Suprapubic skin (tissue), 4 donors: ENCODE data around the gene EPB41L2. TPM values are rescaled to one million over a fixed set of nuclear protein-coding genes. Genes with fewer than 3 reads are reported as not detected.
"Not testable (repeated sequence)": the region's sequence is repeated elsewhere in the genome, so short reads cannot be mapped to it uniquely, and the experiment has no call there.

Experiments used
- DNase-seq, 2 donors: peaks; one replicate each; pipeline ENCODE4 v3.0.0-alpha.2; 2019; ENCODE audit warnings: low spot score in 2 of 2
- H3K27ac ChIP-seq: fragments of 200-600 bp; sonication (generic); one replicate; pipeline ENCODE4 v1.5.1; 2019
- H3K27me3 ChIP-seq: fragments of 200-600 bp; sonication (generic); one replicate; pipeline ENCODE4 v1.5.1; 2019
- H3K36me3 ChIP-seq: fragments of 200-600 bp; sonication (generic); one replicate; pipeline ENCODE4 v1.5.1; 2019
- H3K4me1 ChIP-seq: fragments of 200-600 bp; sonication (generic); one replicate; pipeline ENCODE4 v1.5.1; 2019
- H3K4me3 ChIP-seq: fragments of 200-600 bp; sonication (generic); one replicate; pipeline ENCODE4 v1.5.1; 2019; ENCODE audit warnings: mild to moderate bottlenecking
- H3K9me3 ChIP-seq: fragments of 200-600 bp; sonication (generic); one replicate; pipeline ENCODE4 v1.5.1; 2019
- EP300 ChIP-seq: sonication (generic); formaldehyde crosslinking; IDR thresholded peaks from one replicate; pipeline ENCODE4 v1.6.1; 2017; ENCODE audit warnings: antibody characterized with exemption
- POLR2A ChIP-seq, 2 donors: fragments of 450-650 bp; IDR thresholded peaks; one replicate each; pipeline ENCODE4 v1.6.1; 2017; ENCODE audit warnings: antibody characterized with exemption in 2 of 2, mild to moderate bottlenecking in 2 of 2, moderate library complexity in 2 of 2
- POLR2AphosphoS5 ChIP-seq, 3 donors: sonication (generic); formaldehyde crosslinking; IDR thresholded peaks; one replicate each; pipeline ENCODE4 v1.6.1; 2017; ENCODE audit warnings: antibody characterized with exemption in 3 of 3
- WGBS: methylation state at CpG from one replicate; pipeline ENCODE4 v1.1.5; 2018; 5-methylcytosine and 5-hydroxymethylcytosine counted together
- total RNA-seq, 4 donors: library from RNA; depleted of rRNA; stranded (reverse); fragments of >200 nt; gene quantifications; one replicate each; pipeline ENCODE4 v1.1.0, GENCODE V29; 2016
- TF ChIP-seq, protein P1 (sequence below), 2 donors: fragments of 200-600 bp in 1 of 2; fragments of 450-650 bp in 1 of 2; sonication (generic) in 1 of 2; IDR thresholded peaks; one replicate each; pipeline ENCODE4 v1.5.1; 2016 to 2019; ENCODE audit warnings: antibody characterized with exemption in 2 of 2, mild to moderate bottlenecking in 1 of 2, moderate library complexity in 1 of 2

The EPB41L2 gene
- total RNA-seq, 4 donors from 2014 or later = 11.4 to 26.8 (median 15.4) TPM

DNA sequence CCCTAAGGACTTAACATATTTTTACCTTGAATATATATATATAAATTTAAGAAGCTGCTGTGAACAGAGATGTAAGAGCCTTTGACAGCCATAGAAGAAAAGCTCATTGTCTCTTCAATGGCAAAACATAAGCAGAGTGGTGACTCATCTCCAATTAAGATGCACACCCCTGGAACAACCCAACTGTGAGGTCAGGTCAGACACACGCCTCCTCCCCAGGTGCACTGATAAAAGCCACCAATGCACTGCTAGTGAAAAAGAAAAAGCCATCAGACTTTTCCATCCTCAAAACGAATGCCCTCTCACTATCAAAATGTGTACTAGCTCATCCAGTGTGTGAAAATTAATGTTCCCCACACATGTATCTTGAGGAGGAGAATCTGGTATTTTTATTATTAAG is 135.7 kb downstream of the EPB41L2 start:
- Histone ChIP-seq H3K27ac (no peak overlapping the region), H3K9me3 (no peaks in the 10 kb centered on the region), H3K36me3 (no peaks in the 10 kb centered on the region), H3K27me3 (no peaks in the 10 kb centered on the region), H3K4me1 (peaks cover 4% of the 10 kb centered on the region), H3K4me3 (no peak overlapping the region)
- DNase-seq = no peak
- TF ChIP-seq POLR2A (IDR thresholded peaks at IDR 0.05) (no peak), POLR2AphosphoS5 (IDR thresholded peaks at IDR 0.05) (no peak), EP300 (no peak)
- TF ChIP-seq, protein P1, sequence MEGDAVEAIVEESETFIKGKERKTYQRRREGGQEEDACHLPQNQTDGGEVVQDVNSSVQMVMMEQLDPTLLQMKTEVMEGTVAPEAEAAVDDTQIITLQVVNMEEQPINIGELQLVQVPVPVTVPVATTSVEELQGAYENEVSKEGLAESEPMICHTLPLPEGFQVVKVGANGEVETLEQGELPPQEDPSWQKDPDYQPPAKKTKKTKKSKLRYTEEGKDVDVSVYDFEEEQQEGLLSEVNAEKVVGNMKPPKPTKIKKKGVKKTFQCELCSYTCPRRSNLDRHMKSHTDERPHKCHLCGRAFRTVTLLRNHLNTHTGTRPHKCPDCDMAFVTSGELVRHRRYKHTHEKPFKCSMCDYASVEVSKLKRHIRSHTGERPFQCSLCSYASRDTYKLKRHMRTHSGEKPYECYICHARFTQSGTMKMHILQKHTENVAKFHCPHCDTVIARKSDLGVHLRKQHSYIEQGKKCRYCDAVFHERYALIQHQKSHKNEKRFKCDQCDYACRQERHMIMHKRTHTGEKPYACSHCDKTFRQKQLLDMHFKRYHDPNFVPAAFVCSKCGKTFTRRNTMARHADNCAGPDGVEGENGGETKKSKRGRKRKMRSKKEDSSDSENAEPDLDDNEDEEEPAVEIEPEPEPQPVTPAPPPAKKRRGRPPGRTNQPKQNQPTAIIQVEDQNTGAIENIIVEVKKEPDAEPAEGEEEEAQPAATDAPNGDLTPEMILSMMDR (IDR thresholded peaks at IDR 0.05) = no peak
- 49% methylated on average over 2 of the region's 2 CpGs for WGBS

DNA sequence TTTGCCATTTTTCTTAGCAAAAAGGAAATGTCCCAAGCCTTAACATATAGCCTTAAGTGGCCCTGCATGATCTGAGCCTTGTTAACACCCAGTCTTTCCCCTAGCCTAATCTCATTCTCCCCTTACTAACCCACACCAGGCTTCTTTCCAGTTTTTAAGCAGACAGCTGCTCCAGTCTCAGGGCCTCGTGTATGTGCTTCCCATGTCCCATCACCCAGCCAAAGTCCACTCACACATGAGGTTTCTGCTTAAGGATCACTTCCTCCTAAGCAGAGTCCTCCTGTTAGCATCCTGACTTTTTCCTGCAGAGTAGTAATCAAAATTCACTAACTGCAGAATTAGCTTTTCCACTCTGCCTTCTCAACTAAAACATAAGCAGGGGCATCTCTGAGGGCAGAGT is 139.7 kb downstream of the EPB41L2 start:
- TF ChIP-seq, protein P1 (IDR thresholded peaks at IDR 0.05) = no peak
- TF ChIP-seq POLR2A (IDR thresholded peaks at IDR 0.05) (no peak), EP300 (no peak), POLR2AphosphoS5 (IDR thresholded peaks at IDR 0.05) (no peak)
- no peak for DNase-seq
- no peaks in the 10 kb centered on the region for H3K27me3 ChIP-seq
- no peak overlapping the region for H3K4me3 ChIP-seq
- WGBS = 78% methylated on average over 1 of the region's 1 CpG
- no peak overlapping the region for H3K27ac ChIP-seq
- H3K9me3 ChIP-seq = no peaks in the 10 kb centered on the region
- no peaks in the 10 kb centered on the region for H3K4me1 ChIP-seq
- H3K36me3 ChIP-seq = no peaks in the 10 kb centered on the region

DNA sequence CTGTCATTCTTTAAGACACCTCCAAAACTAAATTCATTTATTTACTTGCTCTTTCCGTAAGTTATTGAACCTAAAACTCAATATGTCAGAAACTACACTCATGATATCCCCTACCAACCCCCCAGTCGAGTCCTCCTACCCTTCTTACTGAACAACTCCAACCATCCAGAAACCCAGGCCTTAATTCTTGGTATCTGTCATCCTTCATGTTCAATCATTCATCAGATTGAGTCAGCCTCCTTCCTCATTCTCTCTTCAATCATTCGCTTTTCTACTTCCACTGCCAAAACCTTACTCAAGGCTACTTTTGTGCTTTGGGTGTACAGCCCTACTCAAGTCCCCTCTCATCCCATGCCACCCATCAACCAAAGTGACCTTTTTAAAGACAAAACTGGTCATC is 140.1 kb downstream of the EPB41L2 start:
- H3K4me3 ChIP-seq = no peak overlapping the region
- H3K4me1 ChIP-seq = no peaks in the 10 kb centered on the region
- H3K27me3 ChIP-seq = no peaks in the 10 kb centered on the region
- TF ChIP-seq, protein P1 (IDR thresholded peaks at IDR 0.05) = no peak
- no peak for TF ChIP-seq POLR2A (IDR thresholded peaks at IDR 0.05)
- no peaks in the 10 kb centered on the region for H3K36me3 ChIP-seq
- no peaks in the 10 kb centered on the region for H3K9me3 ChIP-seq
- 95% methylated on average over 3 of the region's 3 CpGs for WGBS
- no peak for DNase-seq
- H3K27ac ChIP-seq = no peak overlapping the region

DNA sequence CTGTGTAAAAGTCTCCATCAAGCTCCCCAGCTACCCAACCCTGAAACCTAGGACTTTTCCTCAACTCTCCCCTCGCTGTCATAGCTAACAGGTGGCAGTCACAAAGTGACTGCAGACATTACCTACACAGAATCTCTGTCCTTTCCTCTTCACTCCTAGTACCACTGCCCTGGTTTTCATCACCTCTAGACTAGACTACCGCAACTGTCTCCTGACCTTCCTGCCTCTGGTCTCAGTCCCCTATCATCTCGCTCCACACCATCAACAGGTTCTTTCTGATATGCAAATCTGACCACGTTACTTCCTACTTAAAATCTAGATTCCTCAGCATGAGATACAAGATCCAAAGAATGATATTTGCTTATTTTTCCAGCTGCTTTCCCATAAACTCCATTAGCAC is 142.1 kb downstream of the EPB41L2 start:
- 70% methylated on average over 4 of the region's 4 CpGs for WGBS
- H3K4me3 ChIP-seq = no peak overlapping the region

DNA sequence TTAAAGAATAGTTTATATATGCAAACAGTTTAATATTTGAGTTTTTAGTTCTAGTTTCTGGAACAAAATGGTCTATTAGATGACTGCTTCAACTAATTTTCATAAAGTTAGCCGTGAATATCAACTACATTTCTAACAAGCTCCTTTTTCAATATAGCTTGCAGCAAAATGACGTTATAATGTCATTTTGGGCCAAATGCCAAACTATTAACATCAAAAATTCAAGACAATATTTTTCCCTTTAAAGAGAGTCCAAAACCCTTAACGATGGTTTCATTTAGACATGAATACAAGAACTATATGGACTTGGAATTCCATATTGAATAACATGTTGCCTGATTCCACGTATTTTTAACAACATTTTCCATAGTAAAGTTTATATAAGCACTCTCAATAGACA is 144.9 kb downstream of the EPB41L2 start:
- no peak for TF ChIP-seq EP300
- TF ChIP-seq, protein P1 (IDR thresholded peaks at IDR 0.05) = no peak
- Histone ChIP-seq H3K36me3 (no peaks in the 10 kb centered on the region), H3K4me1 (peaks cover under 1% of the 10 kb centered on the region), H3K27ac (no peak overlapping the region), H3K27me3 (no peaks in the 10 kb centered on the region), H3K9me3 (no peaks in the 10 kb centered on the region), H3K4me3 (no peak overlapping the region)
- no peak for DNase-seq
- WGBS = 40% methylated on average over 4 of the region's 4 CpGs

More for the DNA sequence above, 142.1 kb downstream of the EPB41L2 start:
- Histone ChIP-seq H3K27me3 (no peaks in the 10 kb centered on the region), H3K36me3 (no peaks in the 10 kb centered on the region), H3K9me3 (no peaks in the 10 kb centered on the region), H3K4me1 (no peaks in the 10 kb centered on the region), H3K27ac (no peak overlapping the region)
- no peak for DNase-seq
- TF ChIP-seq EP300 (no peak), POLR2A (IDR thresholded peaks at IDR 0.05) (no peak), POLR2AphosphoS5 (IDR thresholded peaks at IDR 0.05) (no peak)
- TF ChIP-seq, protein P1 (IDR thresholded peaks at IDR 0.05) = no peak

DNA sequence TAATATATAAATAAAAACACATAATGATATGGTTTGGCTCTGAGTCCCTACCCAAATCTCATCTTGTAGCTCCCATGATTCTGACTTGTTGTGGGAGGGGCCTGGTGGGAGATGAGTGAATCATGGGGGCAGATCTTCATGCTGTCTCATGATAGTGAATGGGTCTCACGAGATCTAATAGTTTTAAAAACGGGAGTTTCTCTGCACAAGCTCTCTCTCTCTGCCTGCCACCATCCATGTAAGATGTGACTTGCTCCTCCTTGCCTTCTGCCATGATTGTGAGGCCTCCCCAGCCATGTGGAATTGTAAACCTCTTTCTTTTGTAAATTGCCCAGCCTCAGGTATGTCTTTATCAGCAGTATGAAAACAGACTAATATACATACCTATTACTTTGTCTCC is 147.4 kb downstream of the EPB41L2 start:
- H3K36me3 ChIP-seq, H3K4me1 ChIP-seq, H3K4me3 ChIP-seq, DNase-seq, H3K27ac ChIP-seq, H3K9me3 ChIP-seq, H3K27me3 ChIP-seq: not testable (repeated sequence)
- WGBS = 91% methylated on average over 2 of the region's 2 CpGs
